ENCODE results near the gene SUPT3H.

DNA sequence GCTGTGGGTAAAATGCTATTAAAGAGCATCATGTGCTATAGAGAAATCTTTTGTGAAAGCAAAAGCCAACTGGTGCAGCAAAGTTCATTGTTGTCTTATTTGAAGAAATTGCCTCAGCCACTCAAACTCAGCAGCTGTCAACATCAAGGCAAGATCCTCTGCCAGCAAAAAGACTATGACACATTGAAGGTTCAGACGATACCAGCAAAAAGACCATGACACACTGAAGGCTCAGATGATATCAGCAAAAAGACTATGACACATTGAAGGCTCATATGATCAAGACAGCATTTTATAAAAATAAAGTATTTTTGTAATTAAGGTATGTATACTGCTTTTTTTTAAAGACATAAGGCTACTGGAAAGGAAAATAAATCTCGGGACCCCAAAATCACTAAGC lies 168.0 kb downstream of the SUPT3H start:
- TF ChIP-seq, protein P1, sequence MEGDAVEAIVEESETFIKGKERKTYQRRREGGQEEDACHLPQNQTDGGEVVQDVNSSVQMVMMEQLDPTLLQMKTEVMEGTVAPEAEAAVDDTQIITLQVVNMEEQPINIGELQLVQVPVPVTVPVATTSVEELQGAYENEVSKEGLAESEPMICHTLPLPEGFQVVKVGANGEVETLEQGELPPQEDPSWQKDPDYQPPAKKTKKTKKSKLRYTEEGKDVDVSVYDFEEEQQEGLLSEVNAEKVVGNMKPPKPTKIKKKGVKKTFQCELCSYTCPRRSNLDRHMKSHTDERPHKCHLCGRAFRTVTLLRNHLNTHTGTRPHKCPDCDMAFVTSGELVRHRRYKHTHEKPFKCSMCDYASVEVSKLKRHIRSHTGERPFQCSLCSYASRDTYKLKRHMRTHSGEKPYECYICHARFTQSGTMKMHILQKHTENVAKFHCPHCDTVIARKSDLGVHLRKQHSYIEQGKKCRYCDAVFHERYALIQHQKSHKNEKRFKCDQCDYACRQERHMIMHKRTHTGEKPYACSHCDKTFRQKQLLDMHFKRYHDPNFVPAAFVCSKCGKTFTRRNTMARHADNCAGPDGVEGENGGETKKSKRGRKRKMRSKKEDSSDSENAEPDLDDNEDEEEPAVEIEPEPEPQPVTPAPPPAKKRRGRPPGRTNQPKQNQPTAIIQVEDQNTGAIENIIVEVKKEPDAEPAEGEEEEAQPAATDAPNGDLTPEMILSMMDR (IDR thresholded peaks at IDR 0.05; ENCODE audit: low read depth, low read length, missing input control): no peak
- TF ChIP-seq TAF1 (conservative IDR thresholded peaks at IDR 0.05): no peak
- TF ChIP-seq, protein P2, sequence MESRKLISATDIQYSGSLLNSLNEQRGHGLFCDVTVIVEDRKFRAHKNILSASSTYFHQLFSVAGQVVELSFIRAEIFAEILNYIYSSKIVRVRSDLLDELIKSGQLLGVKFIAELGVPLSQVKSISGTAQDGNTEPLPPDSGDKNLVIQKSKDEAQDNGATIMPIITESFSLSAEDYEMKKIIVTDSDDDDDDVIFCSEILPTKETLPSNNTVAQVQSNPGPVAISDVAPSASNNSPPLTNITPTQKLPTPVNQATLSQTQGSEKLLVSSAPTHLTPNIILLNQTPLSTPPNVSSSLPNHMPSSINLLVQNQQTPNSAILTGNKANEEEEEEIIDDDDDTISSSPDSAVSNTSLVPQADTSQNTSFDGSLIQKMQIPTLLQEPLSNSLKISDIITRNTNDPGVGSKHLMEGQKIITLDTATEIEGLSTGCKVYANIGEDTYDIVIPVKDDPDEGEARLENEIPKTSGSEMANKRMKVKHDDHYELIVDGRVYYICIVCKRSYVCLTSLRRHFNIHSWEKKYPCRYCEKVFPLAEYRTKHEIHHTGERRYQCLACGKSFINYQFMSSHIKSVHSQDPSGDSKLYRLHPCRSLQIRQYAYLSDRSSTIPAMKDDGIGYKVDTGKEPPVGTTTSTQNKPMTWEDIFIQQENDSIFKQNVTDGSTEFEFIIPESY (IDR thresholded peaks at IDR 0.05): no peak
- no peak for TF ChIP-seq EGR1 (IDR thresholded peaks at IDR 0.05; ENCODE audit: low read depth in 2 of 2)
- no peak for TF ChIP-seq YY1 (IDR thresholded peaks at IDR 0.05)
- no peak for TF ChIP-seq GABPA (IDR thresholded peaks at IDR 0.05 in 1 of 2, conservative IDR thresholded peaks at IDR 0.05 in 1 of 2)
- TF ChIP-seq, protein P3, sequence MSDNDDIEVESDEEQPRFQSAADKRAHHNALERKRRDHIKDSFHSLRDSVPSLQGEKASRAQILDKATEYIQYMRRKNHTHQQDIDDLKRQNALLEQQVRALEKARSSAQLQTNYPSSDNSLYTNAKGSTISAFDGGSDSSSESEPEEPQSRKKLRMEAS (IDR thresholded peaks at IDR 0.05): no peak
- TF ChIP-seq, protein P4, sequence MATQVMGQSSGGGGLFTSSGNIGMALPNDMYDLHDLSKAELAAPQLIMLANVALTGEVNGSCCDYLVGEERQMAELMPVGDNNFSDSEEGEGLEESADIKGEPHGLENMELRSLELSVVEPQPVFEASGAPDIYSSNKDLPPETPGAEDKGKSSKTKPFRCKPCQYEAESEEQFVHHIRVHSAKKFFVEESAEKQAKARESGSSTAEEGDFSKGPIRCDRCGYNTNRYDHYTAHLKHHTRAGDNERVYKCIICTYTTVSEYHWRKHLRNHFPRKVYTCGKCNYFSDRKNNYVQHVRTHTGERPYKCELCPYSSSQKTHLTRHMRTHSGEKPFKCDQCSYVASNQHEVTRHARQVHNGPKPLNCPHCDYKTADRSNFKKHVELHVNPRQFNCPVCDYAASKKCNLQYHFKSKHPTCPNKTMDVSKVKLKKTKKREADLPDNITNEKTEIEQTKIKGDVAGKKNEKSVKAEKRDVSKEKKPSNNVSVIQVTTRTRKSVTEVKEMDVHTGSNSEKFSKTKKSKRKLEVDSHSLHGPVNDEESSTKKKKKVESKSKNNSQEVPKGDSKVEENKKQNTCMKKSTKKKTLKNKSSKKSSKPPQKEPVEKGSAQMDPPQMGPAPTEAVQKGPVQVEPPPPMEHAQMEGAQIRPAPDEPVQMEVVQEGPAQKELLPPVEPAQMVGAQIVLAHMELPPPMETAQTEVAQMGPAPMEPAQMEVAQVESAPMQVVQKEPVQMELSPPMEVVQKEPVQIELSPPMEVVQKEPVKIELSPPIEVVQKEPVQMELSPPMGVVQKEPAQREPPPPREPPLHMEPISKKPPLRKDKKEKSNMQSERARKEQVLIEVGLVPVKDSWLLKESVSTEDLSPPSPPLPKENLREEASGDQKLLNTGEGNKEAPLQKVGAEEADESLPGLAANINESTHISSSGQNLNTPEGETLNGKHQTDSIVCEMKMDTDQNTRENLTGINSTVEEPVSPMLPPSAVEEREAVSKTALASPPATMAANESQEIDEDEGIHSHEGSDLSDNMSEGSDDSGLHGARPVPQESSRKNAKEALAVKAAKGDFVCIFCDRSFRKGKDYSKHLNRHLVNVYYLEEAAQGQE (IDR thresholded peaks at IDR 0.05): no peak
- TF ChIP-seq RAD21 (IDR thresholded peaks at IDR 0.05): no peak
